ENCODE measurements around the gene TIMM8A. TPM values are rescaled to one million over a fixed set of nuclear protein-coding genes. Genes with fewer than 3 reads are reported as not detected.

Gene TIMM8A
- total RNA-seq, 1 donor from 2014 or later: 24.8 TPM

DNA sequence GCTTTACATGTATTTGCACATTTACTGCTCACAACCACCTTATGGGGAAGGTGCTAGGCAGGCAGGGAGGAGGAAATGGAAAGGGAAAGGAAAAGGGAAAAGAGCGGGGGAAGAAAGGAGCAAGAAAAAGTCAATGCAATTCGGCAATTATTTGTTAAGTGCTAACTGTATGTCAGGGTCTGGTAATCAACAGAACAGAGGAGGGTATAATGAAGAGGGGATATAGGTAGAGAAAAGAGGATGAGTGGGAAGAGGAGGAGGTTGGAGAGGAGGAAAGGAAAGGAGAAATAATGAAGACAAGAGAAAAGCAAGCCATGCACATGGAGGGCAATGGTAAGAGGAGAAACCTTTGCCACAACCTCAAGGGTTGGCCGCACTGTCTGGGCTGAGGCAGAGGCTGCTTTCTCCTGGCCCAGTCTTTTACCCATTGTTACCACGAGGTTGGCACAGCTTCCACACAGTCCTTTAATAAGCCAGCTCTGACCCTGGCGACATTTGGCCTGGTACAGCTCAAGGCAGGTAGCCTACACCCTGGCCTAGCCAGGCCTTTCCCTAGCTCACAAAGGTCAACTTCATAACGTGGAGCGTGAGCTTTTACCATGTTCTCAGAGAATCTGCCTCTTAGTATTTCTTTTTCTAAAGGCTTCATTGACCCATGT lies 36.6 kb upstream of the TIMM8A start:
- intact Hi-C loops (cut with micrococcal nuclease): no loop called here
- H3K27me3 ChIP-seq (ENCODE audit: low read depth): no peaks in the 10 kb centered on the region
- H3K4me1 ChIP-seq: peaks cover under 1% of the 10 kb centered on the region
- no peak for DNase-seq
- H3K36me3 ChIP-seq: no peaks in the 10 kb centered on the region
- no peak for TF ChIP-seq CTCF (IDR thresholded peaks at IDR 0.05; ENCODE audit: borderline replicate concordance)
- H3K27ac ChIP-seq (replicated peaks): no peak overlapping the region
- H3K9me3 ChIP-seq (replicated peaks): no peaks in the 10 kb centered on the region
- H3K4me3 ChIP-seq: no peak overlapping the region

GRCh38 chrX:101383679-101384205 lies 35.2 kb upstream of the TIMM8A start:
- H3K4me1 ChIP-seq: no peaks in the 10 kb centered on the region
- no peaks in the 10 kb centered on the region for H3K36me3 ChIP-seq
- H3K27me3 ChIP-seq (ENCODE audit: low read depth): no peaks in the 10 kb centered on the region
- H3K4me3 ChIP-seq: no peak overlapping the region
- no peak overlapping the region for H3K27ac ChIP-seq (replicated peaks)
- intact Hi-C loops (cut with micrococcal nuclease): no loop called here
- H3K9me3 ChIP-seq (replicated peaks): no peaks in the 10 kb centered on the region
- TF ChIP-seq CTCF (IDR thresholded peaks at IDR 0.05; ENCODE audit: borderline replicate concordance): no peak
- no peak for DNase-seq

- no peak for DNase-seq
- Histone ChIP-seq H3K4me1 (no peaks in the 10 kb centered on the region), H3K36me3 (no peaks in the 10 kb centered on the region), H3K9me3 (replicated peaks) (no peaks in the 10 kb centered on the region), H3K27ac (replicated peaks) (no peak overlapping the region), H3K27me3 (ENCODE audit: low read depth) (no peaks in the 10 kb centered on the region), H3K4me3 (no peak overlapping the region)
- TF ChIP-seq CTCF (IDR thresholded peaks at IDR 0.05; ENCODE audit: borderline replicate concordance): no peak
- intact Hi-C loops (cut with micrococcal nuclease): no loop called here
Measured at GRCh38 chrX:101377547-101377946, 29.0 kb upstream of the TIMM8A start.

- no peak overlapping the region for H3K4me3 ChIP-seq
- H3K27ac ChIP-seq (replicated peaks): no peak overlapping the region
- no peaks in the 10 kb centered on the region for H3K4me1 ChIP-seq
- no peak for TF ChIP-seq CTCF (IDR thresholded peaks at IDR 0.05; ENCODE audit: borderline replicate concordance)
- intact Hi-C loops (cut with micrococcal nuclease): no loop called here
- DNase-seq: no peak
- no peaks in the 10 kb centered on the region for H3K27me3 ChIP-seq (ENCODE audit: low read depth)
- H3K9me3 ChIP-seq (replicated peaks): no peaks in the 10 kb centered on the region
- H3K36me3 ChIP-seq: no peaks in the 10 kb centered on the region
Measured at GRCh38 chrX:101370888-101371504, 22.5 kb upstream of the TIMM8A start.

- H3K27ac ChIP-seq (replicated peaks): no peak overlapping the region
- H3K4me1 ChIP-seq: no peaks in the 10 kb centered on the region
- H3K9me3 ChIP-seq (replicated peaks): no peaks in the 10 kb centered on the region
- H3K4me3 ChIP-seq: no peak overlapping the region
- TF ChIP-seq CTCF (IDR thresholded peaks at IDR 0.05; ENCODE audit: borderline replicate concordance): no peak
- intact Hi-C loops (cut with micrococcal nuclease): no loop called here
- no peak for DNase-seq
- H3K27me3 ChIP-seq (ENCODE audit: low read depth): no peaks in the 10 kb centered on the region
- H3K36me3 ChIP-seq: no peaks in the 10 kb centered on the region
Measured at GRCh38 chrX:101369687-101370086, 21.1 kb upstream of the TIMM8A start.

All from left ventricle myocardium inferior (tissue), 1 donor.